Neural progenitor cell (in vitro differentiated cells): ENCODE results near the gene WDR1. TPM values are rescaled to one million over a fixed set of nuclear protein-coding genes. Genes with fewer than 3 reads are reported as not detected.

Source experiments
- DNase-seq: peaks from one replicate; pipeline ENCODE4 v3.0.0-alpha.2; 2016; ENCODE audit warnings: low spot score
- H2AFZ ChIP-seq: fragments of 200-600 bp; sonication (generic); replicated peaks from 2 replicates; pipeline ENCODE4 v1.6.1; 2016; ENCODE audit warnings: antibody characterized with exemption
- H3F3A ChIP-seq: fragments of 200-600 bp; sonication (generic); 2 replicates; pipeline ENCODE4 v1.6.1; 2016; ENCODE audit warnings: antibody characterized with exemption, low read depth
- H3K27ac ChIP-seq: fragments of 200-600 bp; sonication (generic); 2 replicates; pipeline ENCODE4 v1.5.1; 2016; ENCODE audit warnings: mild to moderate bottlenecking
- H3K27me3 ChIP-seq: fragments of 200-600 bp; sonication (generic); 2 replicates; pipeline ENCODE4 v1.6.1; 2016; ENCODE audit warnings: mild to moderate bottlenecking, moderate library complexity
- H3K36me3 ChIP-seq: fragments of 200-600 bp; sonication (generic); 2 replicates; pipeline ENCODE4 v1.5.1; 2016
- H3K4me1 ChIP-seq: fragments of 200-600 bp; sonication (generic); 2 replicates; pipeline ENCODE4 v1.6.1; 2016; ENCODE audit warnings: mixed run types
- H3K4me2 ChIP-seq: fragments of 200-600 bp; sonication (generic); 2 replicates; pipeline ENCODE4 v1.6.1; 2016
- H3K4me3 ChIP-seq: fragments of 200-600 bp; sonication (generic); 2 replicates; pipeline ENCODE4 v1.5.1; 2016
- H3K79me2 ChIP-seq: fragments of 200-600 bp; sonication (generic); 2 replicates; pipeline ENCODE4 v1.6.1; 2016; ENCODE audit warnings: low read depth
- H3K9ac ChIP-seq: fragments of 200-600 bp; sonication (generic); 2 replicates; pipeline ENCODE4 v1.6.1; 2016
- H3K9me3 ChIP-seq: fragments of 200-600 bp; sonication (generic); 2 replicates; pipeline ENCODE4 v1.5.1; 2016; ENCODE audit warnings: low read depth
- H4K20me1 ChIP-seq: fragments of 200-600 bp; sonication (generic); 2 replicates; pipeline ENCODE4 v1.6.1; 2016; ENCODE audit warnings: low read depth
- H3K27ac Mint-ChIP-seq: 3 replicates; pipeline ENCODE4 v1.8.0; 2021; ENCODE audit warnings: mixed read lengths
- H3K27me3 Mint-ChIP-seq: 2 replicates; pipeline ENCODE4 v1.8.0; 2022; ENCODE audit warnings: low read depth, mild to moderate bottlenecking, inconsistent platforms, moderate library complexity, mixed read lengths; ENCODE audit not compliant: insufficient read depth
- H3K36me3 Mint-ChIP-seq: 3 replicates; pipeline ENCODE4 v1.8.0; 2021; ENCODE audit warnings: mixed read lengths
- H3K4me1 Mint-ChIP-seq: 3 replicates; pipeline ENCODE4 v1.8.0; 2021; ENCODE audit warnings: mixed read lengths
- H3K4me3 Mint-ChIP-seq: 3 replicates; pipeline ENCODE4 v1.8.0; 2021; ENCODE audit warnings: mild to moderate bottlenecking, moderate library complexity, mixed read lengths
- H3K9me3 Mint-ChIP-seq: 3 replicates; pipeline ENCODE4 v1.8.0; 2020; ENCODE audit warnings: mixed read lengths
- EZH2 ChIP-seq: fragments of 200-600 bp; sonication (generic); IDR thresholded peaks from 2 replicates; pipeline ENCODE4 v1.6.1; 2017; ENCODE audit warnings: antibody characterized with exemption, mild to moderate bottlenecking, moderate library complexity
- EZH2phosphoT487 ChIP-seq: fragments of 200-600 bp; sonication (generic); IDR thresholded peaks from 2 replicates; pipeline ENCODE4 v1.6.1; 2017; ENCODE audit warnings: antibody characterized with exemption
- total RNA-seq: library from RNA; depleted of rRNA; stranded (reverse); fragments of >200 nt; gene quantifications from 2 replicates; pipeline ENCODE4 v1.2.3, GENCODE V29; 2015; ENCODE audit warnings: low replicate concordance
- TF ChIP-seq, protein P1 (sequence below): fragments of 200-600 bp; sonication (generic); IDR thresholded peaks from 2 replicates; pipeline ENCODE4 v1.5.1; 2017; ENCODE audit warnings: antibody characterized with exemption, mild to moderate bottlenecking

Gene WDR1
- total RNA-seq, 1 donor from 2014 or later, result 83.1 TPM

DNA sequence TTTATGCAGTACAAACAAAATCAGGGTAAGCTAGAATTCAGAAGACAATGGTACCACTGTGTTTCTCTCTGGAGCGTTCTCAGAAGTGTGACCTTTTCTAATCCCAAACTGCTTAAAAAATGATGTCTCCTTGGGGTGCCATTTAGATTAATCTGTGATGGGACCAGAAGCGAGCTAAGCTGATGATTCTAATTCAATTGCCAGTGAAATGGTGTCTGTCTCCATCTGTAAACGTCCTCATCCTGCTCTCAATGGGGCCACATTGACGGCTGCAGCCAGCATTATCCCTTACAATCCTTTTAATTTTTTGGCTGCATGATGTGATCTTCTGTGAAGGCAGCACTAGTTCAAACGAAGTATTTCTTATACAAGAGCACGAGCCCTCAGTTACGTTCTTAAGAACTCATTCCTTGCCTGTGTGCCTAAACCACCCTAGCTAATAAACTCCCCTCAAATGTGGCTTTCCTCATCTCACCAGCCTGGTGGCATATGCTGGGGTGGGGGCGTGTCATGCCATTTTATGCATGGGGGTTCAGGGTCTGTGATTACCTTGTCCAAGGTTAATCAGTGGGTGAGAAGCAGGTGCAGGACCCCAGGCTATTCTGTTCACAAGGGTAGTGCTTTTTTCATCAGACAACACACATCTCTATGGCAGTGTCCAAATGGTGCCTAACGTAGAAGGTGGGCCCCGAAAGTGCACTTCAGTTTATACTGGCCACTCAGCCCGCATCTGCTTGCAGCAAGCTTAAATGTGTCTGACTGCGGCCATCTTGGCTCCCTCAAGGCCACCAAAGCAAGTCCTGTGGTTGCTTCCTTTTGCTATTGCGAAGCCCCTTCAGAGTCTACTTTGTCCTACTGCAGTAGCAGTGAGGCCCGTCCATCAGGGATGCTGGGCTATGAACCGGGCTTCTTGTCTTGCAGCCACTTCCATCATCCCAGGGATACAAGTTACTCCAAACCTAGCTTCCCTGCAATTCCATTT lies 49.6 kb downstream of the WDR1 start:
- no peak overlapping the region for H3K4me3 Mint-ChIP-seq
- H3K9me3 Mint-ChIP-seq, result no peaks in the 10 kb centered on the region
- Histone ChIP-seq H2AFZ (no peak overlapping the region), H3K4me3 (no peak overlapping the region), H3K4me1 (peaks cover 29% of the 10 kb centered on the region), H3K4me2 (peak overlapping the region; percentile 33), H4K20me1 (peaks cover 6% of the 10 kb centered on the region), H3K27me3 (no peaks in the 10 kb centered on the region), H3K27ac (no peak overlapping the region), H3K36me3 (no peaks in the 10 kb centered on the region), H3F3A (peaks cover 30% of the 10 kb centered on the region), H3K9ac (no peak overlapping the region), H3K9me3 (no peaks in the 10 kb centered on the region), H3K79me2 (no peaks in the 10 kb centered on the region)
- H3K4me1 Mint-ChIP-seq, result peaks cover 30% of the 10 kb centered on the region
- no peaks in the 10 kb centered on the region for H3K27me3 Mint-ChIP-seq
- no peak for DNase-seq
- no peak overlapping the region for H3K27ac Mint-ChIP-seq
- H3K36me3 Mint-ChIP-seq, result peaks cover 2% of the 10 kb centered on the region
- no peak for TF ChIP-seq EZH2
- no peak for TF ChIP-seq EZH2phosphoT487
- TF ChIP-seq, protein P1, sequence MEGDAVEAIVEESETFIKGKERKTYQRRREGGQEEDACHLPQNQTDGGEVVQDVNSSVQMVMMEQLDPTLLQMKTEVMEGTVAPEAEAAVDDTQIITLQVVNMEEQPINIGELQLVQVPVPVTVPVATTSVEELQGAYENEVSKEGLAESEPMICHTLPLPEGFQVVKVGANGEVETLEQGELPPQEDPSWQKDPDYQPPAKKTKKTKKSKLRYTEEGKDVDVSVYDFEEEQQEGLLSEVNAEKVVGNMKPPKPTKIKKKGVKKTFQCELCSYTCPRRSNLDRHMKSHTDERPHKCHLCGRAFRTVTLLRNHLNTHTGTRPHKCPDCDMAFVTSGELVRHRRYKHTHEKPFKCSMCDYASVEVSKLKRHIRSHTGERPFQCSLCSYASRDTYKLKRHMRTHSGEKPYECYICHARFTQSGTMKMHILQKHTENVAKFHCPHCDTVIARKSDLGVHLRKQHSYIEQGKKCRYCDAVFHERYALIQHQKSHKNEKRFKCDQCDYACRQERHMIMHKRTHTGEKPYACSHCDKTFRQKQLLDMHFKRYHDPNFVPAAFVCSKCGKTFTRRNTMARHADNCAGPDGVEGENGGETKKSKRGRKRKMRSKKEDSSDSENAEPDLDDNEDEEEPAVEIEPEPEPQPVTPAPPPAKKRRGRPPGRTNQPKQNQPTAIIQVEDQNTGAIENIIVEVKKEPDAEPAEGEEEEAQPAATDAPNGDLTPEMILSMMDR, result no peak

DNA sequence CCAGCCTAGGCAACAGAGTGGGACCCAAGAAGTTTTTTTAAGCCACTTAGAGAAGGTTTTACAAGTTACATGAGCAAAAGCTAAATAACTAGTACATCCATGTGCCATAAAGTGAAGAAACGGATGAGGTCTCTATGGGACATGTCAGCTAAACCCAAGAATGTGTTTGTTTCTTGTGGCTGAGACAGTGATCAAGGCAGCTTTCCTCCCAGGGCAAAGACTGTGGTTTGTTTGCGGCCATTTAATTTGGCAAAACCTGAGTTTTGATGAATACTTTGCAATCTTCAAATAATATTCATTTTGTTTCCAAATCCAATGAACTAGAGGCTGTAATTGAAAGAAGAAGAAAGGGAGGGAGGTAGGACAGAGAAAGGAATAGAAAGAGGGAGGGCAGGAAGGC lies 50.4 kb downstream of the WDR1 start:
- H3K4me3 Mint-ChIP-seq, result no peak overlapping the region
- H3K9me3 ChIP-seq, result no peaks in the 10 kb centered on the region
- no peak for DNase-seq

DNA sequence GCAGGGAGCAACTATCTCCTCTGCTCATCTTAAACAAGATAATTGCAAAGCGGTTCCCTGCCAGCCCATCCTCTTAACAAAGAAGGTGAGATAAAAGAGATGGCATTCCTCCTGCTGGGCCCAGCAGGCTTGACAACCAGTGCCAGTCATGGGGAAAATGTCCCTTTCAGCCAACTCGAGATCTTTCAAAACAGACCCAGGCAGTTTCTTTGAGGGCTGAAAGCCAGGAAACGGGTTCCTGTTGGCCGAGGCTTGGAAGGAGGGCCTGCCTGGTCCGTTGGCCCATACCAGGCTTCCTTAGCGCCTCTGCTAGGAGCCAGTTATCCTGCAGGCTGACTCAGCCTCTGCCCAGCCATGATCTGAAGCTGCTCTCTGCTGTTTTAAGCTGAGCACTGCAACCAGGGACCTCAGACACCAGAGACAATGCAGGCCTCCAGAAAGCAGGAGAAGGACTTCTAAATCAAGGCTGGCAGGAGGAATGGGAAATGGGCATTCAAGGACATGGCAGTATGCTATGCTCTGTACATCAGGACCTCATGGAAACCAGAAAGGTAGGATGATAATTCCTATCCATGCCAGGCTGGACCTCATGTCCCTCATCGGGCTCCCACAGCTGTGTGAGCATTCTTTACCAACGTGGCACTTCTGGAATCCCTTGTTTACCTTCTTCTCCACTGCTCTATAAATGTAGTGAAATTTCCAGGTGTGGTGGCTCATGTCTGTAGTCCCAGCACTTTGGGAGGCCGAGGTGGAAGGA lies 52.9 kb downstream of the WDR1 start:
- Histone ChIP-seq H3K9ac (no peak overlapping the region), H2AFZ (no peak overlapping the region), H3K27me3 (no peaks in the 10 kb centered on the region), H3K27ac (peak overlapping the region; percentile 33), H3F3A (peaks cover 30% of the 10 kb centered on the region), H3K36me3 (no peaks in the 10 kb centered on the region), H3K79me2 (no peaks in the 10 kb centered on the region), H3K4me2 (peak overlapping the region; percentile 10), H4K20me1 (peaks cover 6% of the 10 kb centered on the region), H3K4me1 (peaks cover 19% of the 10 kb centered on the region), H3K4me3 (no peak overlapping the region), H3K9me3 (no peaks in the 10 kb centered on the region)
- Mint-ChIP-seq H3K36me3 (no peaks in the 10 kb centered on the region), H3K4me3 (no peak overlapping the region), H3K27me3 (no peaks in the 10 kb centered on the region), H3K27ac (no peak overlapping the region), H3K9me3 (peaks cover 2% of the 10 kb centered on the region), H3K4me1 (peaks cover 26% of the 10 kb centered on the region)
- TF ChIP-seq EZH2 (peak; percentile 30), EZH2phosphoT487 (peak; percentile 41)
- TF ChIP-seq, protein P1, result peak; percentile 52
- peak; percentile 88 for DNase-seq

More for the DNA sequence above, 50.4 kb downstream of the WDR1 start:
- H2AFZ ChIP-seq, result no peak overlapping the region
- TF ChIP-seq EZH2 (no peak), EZH2phosphoT487 (no peak)
- TF ChIP-seq, protein P1, result no peak
- no peak overlapping the region for H3K4me3 ChIP-seq
- H3K36me3 ChIP-seq, result no peaks in the 10 kb centered on the region
- no peak overlapping the region for H3K9ac ChIP-seq
- Mint-ChIP-seq H3K9me3 (no peaks in the 10 kb centered on the region), H3K27ac (peak overlapping the region; percentile 31), H3K4me1 (peaks cover 28% of the 10 kb centered on the region), H3K27me3 (no peaks in the 10 kb centered on the region), H3K36me3 (peaks cover 2% of the 10 kb centered on the region)
- H4K20me1 ChIP-seq, result peaks cover 6% of the 10 kb centered on the region
- peaks cover 29% of the 10 kb centered on the region for H3K4me1 ChIP-seq
- H3K4me2 ChIP-seq, result no peak overlapping the region
- H3K79me2 ChIP-seq, result no peaks in the 10 kb centered on the region
- peaks cover 30% of the 10 kb centered on the region for H3F3A ChIP-seq
- no peak overlapping the region for H3K27ac ChIP-seq
- no peaks in the 10 kb centered on the region for H3K27me3 ChIP-seq
